Activated gamma-delta T cell (primary cell): ENCODE data around the gene NEMP2.

Experiments
- DNase-seq: peaks from one replicate; lab custom pipeline; 2025; lab: John Stamatoyannopoulos, UW
- total RNA-seq, 2 donors: gene quantifications; one replicate each; lab custom pipeline; 2026; lab: John Stamatoyannopoulos, UW

NEMP2 gene, protein sequence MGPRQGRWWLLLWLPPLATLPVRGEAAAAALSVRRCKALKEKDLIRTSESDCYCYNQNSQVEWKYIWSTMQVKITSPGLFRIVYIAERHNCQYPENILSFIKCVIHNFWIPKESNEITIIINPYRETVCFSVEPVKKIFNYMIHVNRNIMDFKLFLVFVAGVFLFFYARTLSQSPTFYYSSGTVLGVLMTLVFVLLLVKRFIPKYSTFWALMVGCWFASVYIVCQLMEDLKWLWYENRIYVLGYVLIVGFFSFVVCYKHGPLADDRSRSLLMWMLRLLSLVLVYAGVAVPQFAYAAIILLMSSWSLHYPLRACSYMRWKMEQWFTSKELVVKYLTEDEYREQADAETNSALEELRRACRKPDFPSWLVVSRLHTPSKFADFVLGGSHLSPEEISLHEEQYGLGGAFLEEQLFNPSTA
- total RNA-seq = 15.5 to 22.7 reads per million in 2 donors

- peak; percentile 76 for DNase-seq
Observed at GRCh38 chr2:190534310-190535120, at the start of gene NEMP2. NEMP2 (minus strand) TSS chr2:190534722; CDS start chr2:190534655, 67 bp downstream.

- no peak for DNase-seq
Observed at GRCh38 chr2:190583507-190584337, 49.2 kb upstream of the NEMP2 start.

GRCh38 chr2:190582736-190583506 lies 48.4 kb upstream of the NEMP2 start:
- DNase-seq = no peak

DNA sequence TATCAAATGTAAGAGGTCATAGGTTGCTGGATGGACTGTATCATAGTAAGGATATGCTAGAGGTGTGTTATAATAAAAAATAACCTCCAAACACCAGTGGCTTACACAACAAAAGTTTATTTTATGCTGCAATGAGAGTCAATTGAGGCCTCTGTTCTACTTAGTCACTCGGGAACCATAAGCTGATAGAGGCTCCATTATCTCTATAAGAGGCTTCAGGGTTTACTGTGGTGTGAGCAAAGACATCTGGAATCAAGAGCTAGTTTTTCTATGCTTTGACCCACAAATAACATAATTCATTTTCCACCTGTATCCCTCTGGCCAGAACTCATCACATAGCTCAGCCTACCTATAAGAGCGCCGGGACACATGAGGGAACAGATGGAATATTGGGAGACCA lies 47.5 kb upstream of the NEMP2 start:
- DNase-seq = no peak

GRCh38 chr2:190579915-190580846 lies 45.7 kb upstream of the NEMP2 start:
- DNase-seq = no peak

DNA sequence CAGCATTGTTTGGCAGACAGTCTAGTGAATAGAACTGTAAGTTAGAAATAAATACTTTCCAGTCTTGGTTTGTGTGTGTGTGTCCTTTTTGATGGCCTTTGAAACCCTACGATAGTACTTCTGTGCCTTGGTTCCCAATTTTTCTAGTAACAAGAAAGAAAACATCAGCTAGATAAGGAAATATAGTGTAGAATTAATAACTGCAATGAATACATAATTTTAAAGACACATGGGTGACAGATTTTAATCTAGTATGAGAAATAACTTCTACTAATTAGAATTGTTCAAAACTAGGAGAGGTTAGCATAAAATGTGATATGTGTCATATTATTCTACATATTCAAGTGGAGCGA lies 44.5 kb upstream of the NEMP2 start:
- DNase-seq = no peak

- no peak for DNase-seq
Observed at GRCh38 chr2:190578158-190579057, 43.9 kb upstream of the NEMP2 start.

DNA sequence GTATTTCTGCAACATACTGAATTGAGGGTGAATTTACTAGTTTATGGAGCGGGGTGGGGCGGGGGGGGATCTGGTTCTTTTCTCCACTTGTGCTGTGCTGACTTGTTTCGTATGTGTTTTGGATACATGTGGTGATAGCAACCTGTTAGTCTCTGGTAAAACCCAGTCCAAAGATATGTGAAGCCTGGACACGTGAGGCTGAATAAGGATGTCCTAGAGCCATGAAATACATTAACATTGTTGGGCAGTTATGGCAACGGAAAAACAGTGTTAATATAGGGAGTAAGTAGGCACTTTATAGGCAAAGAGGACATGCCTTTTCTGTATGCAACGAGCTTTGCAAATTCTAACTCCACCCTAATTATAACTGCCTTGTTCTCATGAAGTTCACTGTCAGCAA lies 42.1 kb upstream of the NEMP2 start:
- DNase-seq = no peak

DNA sequence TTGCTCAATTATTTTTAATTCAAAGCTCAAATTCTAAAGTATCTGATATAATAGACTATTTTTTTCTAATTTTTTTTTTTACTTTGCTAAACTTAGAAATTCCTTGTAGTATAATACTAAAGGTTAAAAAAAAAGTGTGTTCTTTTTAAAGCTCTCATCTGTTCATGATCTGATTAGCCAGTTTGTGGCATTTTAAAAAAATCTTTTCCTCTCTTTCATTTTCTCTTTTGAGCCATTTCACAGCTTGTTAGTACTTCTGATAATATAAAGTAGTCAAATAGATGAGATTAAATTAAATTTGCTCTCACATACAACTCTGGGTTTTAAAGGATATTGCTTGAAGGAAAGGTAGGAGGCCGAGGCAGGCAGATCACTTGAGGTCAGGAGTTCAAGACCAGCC lies 40.7 kb upstream of the NEMP2 start:
- no peak for DNase-seq

- DNase-seq = no peak
Observed at GRCh38 chr2:190574169-190574568, 39.6 kb upstream of the NEMP2 start.

- no peak for DNase-seq
Observed at GRCh38 chr2:190572246-190572645, 37.7 kb upstream of the NEMP2 start.

GRCh38 chr2:190571686-190572085 lies 37.2 kb upstream of the NEMP2 start:
- no peak for DNase-seq

- DNase-seq = no peak
Observed at GRCh38 chr2:190570871-190571270, 36.3 kb upstream of the NEMP2 start.

- no peak for DNase-seq
Observed at GRCh38 chr2:190569994-190570755, 35.7 kb upstream of the NEMP2 start.

GRCh38 chr2:190564838-190565237 lies 30.3 kb upstream of the NEMP2 start:
- DNase-seq = no peak

DNA sequence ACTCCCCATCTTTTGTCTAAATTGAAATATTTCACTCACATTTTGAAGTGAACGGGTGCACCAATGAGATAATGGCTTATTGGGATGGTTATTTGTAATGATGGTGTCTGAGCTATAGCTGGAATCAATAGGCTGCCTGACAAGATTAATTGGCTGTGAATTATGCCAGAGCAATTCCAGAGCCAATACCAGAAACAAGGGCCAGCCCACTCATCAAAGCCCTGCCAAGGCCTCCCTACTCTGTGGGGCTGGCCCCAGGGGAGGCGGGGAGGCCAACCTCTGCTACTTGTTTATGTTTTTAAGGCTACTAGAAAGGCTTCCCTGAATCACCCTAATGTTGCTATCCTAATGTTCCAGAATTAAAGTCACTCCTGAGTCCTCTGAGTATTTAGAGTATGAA lies 29.1 kb upstream of the NEMP2 start:
- DNase-seq = no peak

DNA sequence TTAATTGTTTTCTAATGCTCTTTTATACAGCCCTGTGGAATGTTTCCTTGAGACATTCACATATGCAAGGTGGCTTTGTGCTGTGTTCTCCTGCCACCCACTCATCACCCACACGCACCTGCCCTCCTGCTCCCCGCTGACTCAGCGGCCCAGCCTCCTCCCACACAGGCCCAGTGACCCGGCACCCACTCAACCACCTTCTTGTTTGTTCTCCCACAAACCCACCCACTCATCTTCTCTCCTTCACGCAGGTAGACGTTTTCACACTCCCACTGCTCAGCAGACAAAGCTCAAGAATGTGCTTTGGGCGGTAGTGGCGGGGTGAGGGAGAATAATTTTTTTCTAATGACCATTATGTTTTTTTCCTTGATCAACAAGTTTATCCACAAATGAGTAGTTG lies 28.6 kb upstream of the NEMP2 start:
- no peak for DNase-seq

GRCh38 chr2:190562121-190562520 lies 27.6 kb upstream of the NEMP2 start:
- no peak for DNase-seq

DNA sequence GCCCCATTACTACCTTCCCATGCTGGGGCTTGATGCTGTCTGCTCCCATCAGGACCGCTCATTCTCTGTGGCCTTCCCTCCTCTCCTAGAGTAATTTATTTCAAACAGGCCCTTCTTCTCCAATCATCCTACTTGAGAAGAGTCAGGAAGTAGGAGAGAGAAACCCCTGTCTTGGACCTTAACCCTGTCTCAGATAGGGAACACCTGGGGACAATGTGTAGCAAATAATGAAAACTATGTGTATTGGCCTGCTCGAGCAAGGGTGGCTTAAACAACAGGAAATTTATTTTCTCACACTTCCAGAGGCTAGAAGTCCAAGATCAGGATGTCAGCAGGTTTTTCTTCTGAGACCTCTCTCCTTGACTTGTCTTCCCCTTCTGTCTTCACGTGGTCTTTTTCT lies 26.6 kb upstream of the NEMP2 start:
- DNase-seq = no peak
